CD14-positive monocyte (primary cell): Measurements from ENCODE around the gene ZSCAN5B. TPM values are rescaled to one million over a fixed set of nuclear protein-coding genes. Genes with fewer than 3 reads are reported as not detected.
"Not testable (repeated sequence)": the region's sequence is repeated elsewhere in the genome, so short reads cannot be mapped to it uniquely, and the experiment has no call there.

Experiments used
- DNase-seq, 3 donors: peaks; one replicate each; pipeline ENCODE4 v3.0.0-alpha.2; 2011 to 2022
- H2AFZ ChIP-seq: 2 replicates; pipeline ENCODE4 v1.6.0; 2012; ENCODE audit warnings: mild to moderate bottlenecking, low read depth, low read length, inconsistent platforms; ENCODE audit not compliant: insufficient read depth, poor library complexity, severe bottlenecking
- H3K27ac ChIP-seq, 2 donors: 1 replicate in 1 of 2; 2 replicates in 1 of 2; pipeline ENCODE4 v1.5.1; 2012 to 2013; ENCODE audit warnings: low read length in 2 of 2, control low read depth in 1 of 2, inconsistent platforms in 1 of 2, low read depth in 1 of 2, mild to moderate bottlenecking in 1 of 2
- H3K27me3 ChIP-seq, 2 donors: one replicate each; pipeline versions ENCODE4 v1.6.0 to v1.6.1; 2011 to 2013; ENCODE audit warnings: low read length in 2 of 2; ENCODE audit not compliant: control insufficient read depth in 2 of 2, insufficient read depth in 2 of 2
- H3K36me3 ChIP-seq, 2 donors: replicated peaks in 1 of 2; 1 replicate in 1 of 2; 2 replicates in 1 of 2; pipeline versions ENCODE4 v1.5.1 to v1.6.1; 2012 to 2013; ENCODE audit warnings: low read length in 2 of 2, control low read depth in 1 of 2, inconsistent platforms in 1 of 2, mild to moderate bottlenecking in 1 of 2; ENCODE audit not compliant: insufficient read depth in 2 of 2, control insufficient read depth in 1 of 2
- H3K4me1 ChIP-seq, 2 donors: 1 replicate in 1 of 2; 2 replicates in 1 of 2; pipeline versions ENCODE4 v1.5.1 to v1.6.1; 2012 to 2013; ENCODE audit warnings: low read length in 2 of 2, control low read depth in 1 of 2, inconsistent platforms in 1 of 2, mild to moderate bottlenecking in 1 of 2, moderate library complexity in 1 of 2; ENCODE audit not compliant: insufficient read depth in 2 of 2, control insufficient read depth in 1 of 2
- H3K4me2 ChIP-seq: replicated peaks from 2 replicates; pipeline ENCODE3; 2012; ENCODE audit warnings: low read length, moderate library complexity, mild to moderate bottlenecking; ENCODE audit not compliant: poor library complexity, severe bottlenecking; ENCODE audit errors: extremely low read depth
- H3K4me3 ChIP-seq, 3 experiments: fragments of 200-600 bp in 1 of 3; sonication (generic) in 1 of 3; replicated peaks in 1 of 3; 1 replicate in 2 of 3; 2 replicates in 1 of 3; pipeline ENCODE4 v1.5.1; 2011 to 2013; ENCODE audit warnings: low read length in 3 of 3, mild to moderate bottlenecking in 3 of 3, control low read depth in 2 of 3, low read depth in 2 of 3, inconsistent platforms in 1 of 3, moderate library complexity in 1 of 3
- H3K79me2 ChIP-seq: 2 replicates; pipeline ENCODE4 v1.6.0; 2012; ENCODE audit warnings: mild to moderate bottlenecking, control low read depth, inconsistent platforms, low read length, moderate library complexity; ENCODE audit not compliant: insufficient read depth
- H3K9ac ChIP-seq: 2 replicates; pipeline ENCODE4 v1.6.0; 2017; ENCODE audit warnings: low read length, mild to moderate bottlenecking; ENCODE audit not compliant: insufficient read depth, poor library complexity, severe bottlenecking
- H3K9me3 ChIP-seq, 2 donors: replicated peaks in 1 of 2; 1 replicate in 1 of 2; 2 replicates in 1 of 2; pipeline versions ENCODE4 v1.5.1 to v1.6.1; 2012 to 2013; ENCODE audit warnings: low read length in 2 of 2, control low read depth in 1 of 2; ENCODE audit not compliant: control insufficient read depth in 1 of 2, insufficient read depth in 1 of 2
- H4K20me1 ChIP-seq: 2 replicates; pipeline ENCODE4 v1.6.0; 2012; ENCODE audit warnings: mild to moderate bottlenecking, low read length, control low read depth, moderate library complexity; ENCODE audit not compliant: insufficient read depth
- H3K27ac Mint-ChIP-seq, 7 donors: one replicate each; pipeline ENCODE4 v1.8.0; 2020; ENCODE audit warnings: mild to moderate bottlenecking in 7 of 7, mixed read lengths in 7 of 7, moderate library complexity in 6 of 7, inconsistent platforms in 2 of 7
- H3K27me3 Mint-ChIP-seq, 3 donors: one replicate each; pipeline ENCODE4 v1.8.0; 2021 to 2022; ENCODE audit warnings: low read depth in 3 of 3, mild to moderate bottlenecking in 3 of 3, mixed read lengths in 3 of 3, moderate library complexity in 3 of 3, inconsistent platforms in 1 of 3
- H3K36me3 Mint-ChIP-seq, 2 donors: one replicate each; pipeline ENCODE4 v1.8.0; 2020; ENCODE audit warnings: mixed read lengths in 2 of 2, inconsistent platforms in 1 of 2, mild to moderate bottlenecking in 1 of 2
- H3K4me1 Mint-ChIP-seq: one replicate; pipeline ENCODE4 v1.8.0; 2020; ENCODE audit warnings: mild to moderate bottlenecking, mixed read lengths
- H3K4me3 Mint-ChIP-seq, 2 donors: one replicate each; pipeline ENCODE4 v1.8.0; 2020; ENCODE audit warnings: mild to moderate bottlenecking in 2 of 2, mixed read lengths in 2 of 2, moderate library complexity in 1 of 2
- H3K9me3 Mint-ChIP-seq, 7 donors: one replicate each; pipeline ENCODE4 v1.8.0; 2020 to 2022; ENCODE audit warnings: mixed read lengths in 7 of 7, mild to moderate bottlenecking in 6 of 7, moderate library complexity in 6 of 7, inconsistent platforms in 2 of 7
- CTCF ChIP-seq: fragments of 200-600 bp; IDR thresholded peaks from one replicate; pipeline ENCODE4 v1.8.0; 2022; ENCODE audit warnings: antibody characterized with exemption, mild to moderate bottlenecking
- WGBS: methylation state at CpG from one replicate; pipeline ENCODE4 v1.1.5; 2013; ENCODE audit warnings: missing lambda C conversion rate; ENCODE audit not compliant: insufficient coverage; 5-methylcytosine and 5-hydroxymethylcytosine counted together
- intact Hi-C, 2 donors: fragments of 100-400 bp; cut with micrococcal nuclease; formaldehyde crosslinking; loops; one replicate each; pipeline versions ENCODE4 v1.15.0 to v1.15.1; 2023
- polyA plus RNA-seq, 3 donors: library from polyadenylated mRNA; depleted of rRNA in 1 of 3; unstranded in 2 of 3; stranded (reverse) in 1 of 3; fragments of 300-500 nt in 2 of 3; fragments of >200 nt in 1 of 3; fragmentation: Illumina TruSeq in 2 of 3; gene quantifications; 1 replicate in 2 of 3; 2 replicates in 1 of 3; pipeline ENCODE4 v1.2.3, GENCODE V29; 2012 to 2021

The ZSCAN5B gene
- polyA plus RNA-seq, 3 donors, result not detected

- Mint-ChIP-seq H3K27ac (no peak overlapping the region), H3K27me3 (peaks cover 8 to 27% (median 16%) of the 10 kb centered on the region in 3 donors), H3K4me3 (no peak overlapping the region), H3K4me1 (peaks cover under 1% of the 10 kb centered on the region), H3K9me3 (peaks cover 0 to 9% (median 0%) of the 10 kb centered on the region in 7 donors), H3K36me3 (no peaks in the 10 kb centered on the region)
- H3K27ac ChIP-seq, result no peak overlapping the region
- H3K27me3 ChIP-seq, result peaks cover 0 to 5% of the 10 kb centered on the region in 2 donors
- H3K4me2 ChIP-seq, result no peak overlapping the region
- no peak overlapping the region for H3K9ac ChIP-seq
- no peaks in the 10 kb centered on the region for H3K4me1 ChIP-seq
- no peaks in the 10 kb centered on the region for H3K36me3 ChIP-seq
- WGBS, result no CpG with 5 or more reads among the region's 4 CpGs
- DNase-seq, result no peak
- H3K9me3 ChIP-seq, result no peaks in the 10 kb centered on the region
- H4K20me1 ChIP-seq, result no peaks in the 10 kb centered on the region
- intact Hi-C loops, result no loop called here
- no peaks in the 10 kb centered on the region for H3K79me2 ChIP-seq
- no peak overlapping the region for H3K4me3 ChIP-seq
- no peak overlapping the region for H2AFZ ChIP-seq
- TF ChIP-seq CTCF, result no peak
Observed at GRCh38 chr19:56211718-56212117, 14.1 kb upstream of the ZSCAN5B start.

- H3K36me3 Mint-ChIP-seq, H3K9ac ChIP-seq, H3K9me3 ChIP-seq, H3K9me3 Mint-ChIP-seq, H3K4me1 ChIP-seq, H3K27ac ChIP-seq, intact Hi-C loops, H3K27ac Mint-ChIP-seq, DNase-seq, H4K20me1 ChIP-seq, H3K36me3 ChIP-seq, H2AFZ ChIP-seq, H3K4me3 Mint-ChIP-seq, H3K4me2 ChIP-seq, H3K27me3 ChIP-seq, H3K4me1 Mint-ChIP-seq, H3K79me2 ChIP-seq, H3K4me3 ChIP-seq: not testable (repeated sequence)
- WGBS, result 100% methylated on average over 2 of the region's 9 CpGs
- peaks cover 5 to 18% (median 7%) of the 10 kb centered on the region in 3 donors for H3K27me3 Mint-ChIP-seq
Observed at GRCh38 chr19:56210036-56210435, 12.5 kb upstream of the ZSCAN5B start.
